Tibial nerve (tissue), 4 donors: ENCODE measurements around the gene DYNC1LI1. TPM values are rescaled to one million over a fixed set of nuclear protein-coding genes. Genes with fewer than 3 reads are reported as not detected.

ENCODE experiments used
- DNase-seq, 2 donors: peaks; one replicate each; pipeline ENCODE4 v3.0.0-alpha.2; 2019; ENCODE audit warnings: low spot score in 2 of 2
- H3K27ac ChIP-seq, 4 donors: fragments of 200-600 bp; sonication (generic) in 3 of 4; one replicate each; pipeline ENCODE4 v1.5.1; 2017 to 2019; ENCODE audit warnings: mild to moderate bottlenecking in 1 of 4
- H3K27me3 ChIP-seq, 2 donors: fragments of 200-600 bp; sonication (generic) in 1 of 2; one replicate each; pipeline versions ENCODE4 v1.5.1 to v1.6.0; 2017 to 2019
- H3K36me3 ChIP-seq, 3 donors: fragments of 200-600 bp; sonication (generic); one replicate each; pipeline ENCODE4 v1.5.1; 2018 to 2019
- H3K4me1 ChIP-seq, 4 donors: fragments of 200-600 bp; sonication (generic) in 3 of 4; one replicate each; pipeline ENCODE4 v1.5.1; 2017 to 2019
- H3K4me3 ChIP-seq, 4 donors: fragments of 200-600 bp; sonication (generic) in 3 of 4; one replicate each; pipeline ENCODE4 v1.5.1; 2017 to 2019; ENCODE audit warnings: mild to moderate bottlenecking in 1 of 4, moderate library complexity in 1 of 4
- H3K9me3 ChIP-seq, 4 donors: fragments of 200-600 bp; sonication (generic) in 3 of 4; one replicate each; pipeline ENCODE4 v1.5.1; 2017 to 2019
- EP300 ChIP-seq, 2 donors: sonication (generic); formaldehyde crosslinking; IDR thresholded peaks; one replicate each; pipeline ENCODE4 v1.6.1; 2017; ENCODE audit warnings: antibody characterized with exemption in 2 of 2, mild to moderate bottlenecking in 1 of 2
- POLR2A ChIP-seq, 2 donors: fragments of 450-650 bp; IDR thresholded peaks; one replicate each; pipeline ENCODE4 v1.6.1; 2017; ENCODE audit warnings: antibody characterized with exemption in 2 of 2, mild to moderate bottlenecking in 2 of 2, moderate library complexity in 2 of 2
- WGBS, 2 donors: methylation state at CpG; one replicate each; pipeline ENCODE4 v1.1.5; 2018; 5-methylcytosine and 5-hydroxymethylcytosine counted together
- total RNA-seq, 4 donors: library from RNA; depleted of rRNA; stranded (reverse); fragments of >200 nt; gene quantifications; one replicate each; pipeline ENCODE4 v1.1.0, GENCODE V29; 2016
- TF ChIP-seq, protein P1 (sequence below), 5 experiments: fragments of 200-600 bp in 3 of 5; fragments of 450-650 bp in 2 of 5; sonication (generic) in 3 of 5; IDR thresholded peaks; one replicate each; pipeline ENCODE4 v1.5.1; 2016 to 2019; ENCODE audit warnings: antibody characterized with exemption in 5 of 5, mild to moderate bottlenecking in 3 of 5, moderate library complexity in 2 of 5

The DYNC1LI1 gene
- 10 to 100 TPM; 19.0 to 39.6 (median 23.9) TPM for total RNA-seq

DNA sequence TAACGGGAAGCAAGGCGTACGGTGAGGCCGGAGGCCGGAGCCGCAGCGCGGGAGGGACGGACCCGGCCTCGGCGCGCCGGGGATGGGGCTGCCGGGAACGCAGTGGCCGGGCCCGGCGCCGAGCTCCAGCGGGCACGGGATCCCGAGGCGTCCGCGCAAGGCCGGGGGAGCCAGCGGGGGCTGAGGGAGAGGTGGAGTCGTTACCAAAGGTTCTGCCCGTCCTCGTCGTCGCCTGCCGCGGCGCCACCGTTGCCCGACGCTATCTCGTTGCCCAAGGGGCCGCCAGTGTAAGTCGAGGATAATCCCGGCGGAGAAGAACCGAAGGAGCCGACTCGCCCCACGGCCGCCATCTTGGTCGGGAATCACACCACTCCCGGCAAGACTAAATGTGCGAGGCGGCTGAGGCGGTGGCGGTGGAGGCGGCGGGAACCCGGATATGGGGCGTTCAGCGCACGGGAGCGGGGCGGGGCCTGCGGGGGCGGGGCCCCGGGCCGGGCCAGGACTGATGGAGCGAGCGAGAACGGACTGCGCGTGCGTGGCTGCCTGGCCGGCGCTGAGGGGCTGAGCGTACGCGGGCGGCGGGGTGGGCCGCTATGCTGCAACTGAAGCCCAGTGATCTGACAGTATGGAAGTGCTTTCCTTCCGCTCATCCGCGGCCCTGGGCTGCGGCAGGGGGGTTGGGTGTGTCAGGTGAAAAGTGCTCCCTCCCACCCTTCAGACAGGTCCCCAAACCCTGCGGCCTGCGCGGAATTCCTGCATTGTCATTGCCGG is at the start of gene DYNC1LI1:
Gene DYNC1LI1 (minus strand): TSS at position 438 of the 771 bp plus-strand sequence. CDS start 88 bp downstream, at position 350.
- 0% methylated on average over 40 to 78 of the region's 89 CpGs for WGBS, 2 donors
- H3K4me3 ChIP-seq = peak within 1 kb of the TSS; percentile 52 to 95 (median 76)
- H3K4me1 ChIP-seq = peaks cover 0 to 36% (median 6%) of the 10 kb centered on the region in 4 donors
- TF ChIP-seq, protein P1, sequence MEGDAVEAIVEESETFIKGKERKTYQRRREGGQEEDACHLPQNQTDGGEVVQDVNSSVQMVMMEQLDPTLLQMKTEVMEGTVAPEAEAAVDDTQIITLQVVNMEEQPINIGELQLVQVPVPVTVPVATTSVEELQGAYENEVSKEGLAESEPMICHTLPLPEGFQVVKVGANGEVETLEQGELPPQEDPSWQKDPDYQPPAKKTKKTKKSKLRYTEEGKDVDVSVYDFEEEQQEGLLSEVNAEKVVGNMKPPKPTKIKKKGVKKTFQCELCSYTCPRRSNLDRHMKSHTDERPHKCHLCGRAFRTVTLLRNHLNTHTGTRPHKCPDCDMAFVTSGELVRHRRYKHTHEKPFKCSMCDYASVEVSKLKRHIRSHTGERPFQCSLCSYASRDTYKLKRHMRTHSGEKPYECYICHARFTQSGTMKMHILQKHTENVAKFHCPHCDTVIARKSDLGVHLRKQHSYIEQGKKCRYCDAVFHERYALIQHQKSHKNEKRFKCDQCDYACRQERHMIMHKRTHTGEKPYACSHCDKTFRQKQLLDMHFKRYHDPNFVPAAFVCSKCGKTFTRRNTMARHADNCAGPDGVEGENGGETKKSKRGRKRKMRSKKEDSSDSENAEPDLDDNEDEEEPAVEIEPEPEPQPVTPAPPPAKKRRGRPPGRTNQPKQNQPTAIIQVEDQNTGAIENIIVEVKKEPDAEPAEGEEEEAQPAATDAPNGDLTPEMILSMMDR (IDR thresholded peaks at IDR 0.05) = peak in 1 of 5 experiments; percentile 18
- TF ChIP-seq POLR2A (IDR thresholded peaks at IDR 0.05) (peak in 1 of 2 donors; percentile 74), EP300 (IDR thresholded peaks at IDR 0.05) (peak in 1 of 2 donors; percentile 93)
- H3K27ac ChIP-seq = peak within 1 kb of the TSS; percentile 91 to 98 (median 93)
- no peaks in the 10 kb centered on the region for H3K9me3 ChIP-seq
- peaks cover 0 to 10% (median 0%) of the 10 kb centered on the region in 3 donors for H3K36me3 ChIP-seq
- DNase-seq = peak; percentile 88
- H3K27me3 ChIP-seq = no peaks in the 10 kb centered on the region

DNA sequence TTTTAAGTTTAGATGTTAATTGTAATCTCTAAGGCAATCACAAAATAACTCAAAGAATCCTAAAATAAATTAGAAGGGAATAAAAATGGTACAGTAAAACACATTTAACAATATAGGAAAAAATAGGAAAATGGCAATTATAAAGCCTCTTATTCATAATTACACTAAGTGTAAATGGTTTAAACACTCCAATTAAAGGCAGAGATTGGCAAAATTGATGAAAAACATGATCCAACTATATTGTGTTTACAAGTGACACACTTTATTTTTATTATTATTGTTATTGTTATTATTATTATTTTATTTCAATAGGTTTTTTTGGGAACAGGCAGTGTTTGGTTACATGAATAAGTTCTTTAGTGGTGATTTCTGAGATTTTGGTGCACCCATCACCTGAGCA is 48.7 kb upstream of the DYNC1LI1 start:
- no peaks in the 10 kb centered on the region for H3K27me3 ChIP-seq
- no peak for DNase-seq
- no peak overlapping the region for H3K4me3 ChIP-seq
- no peaks in the 10 kb centered on the region for H3K4me1 ChIP-seq
- no peak for TF ChIP-seq POLR2A (IDR thresholded peaks at IDR 0.05)
- TF ChIP-seq, protein P1 (IDR thresholded peaks at IDR 0.05) = no peak
- TF ChIP-seq EP300 (IDR thresholded peaks at IDR 0.05) = no peak
- H3K27ac ChIP-seq = no peak overlapping the region
- no peaks in the 10 kb centered on the region for H3K36me3 ChIP-seq
- H3K9me3 ChIP-seq = peaks cover 0 to 10% (median 0%) of the 10 kb centered on the region in 4 donors

DNA sequence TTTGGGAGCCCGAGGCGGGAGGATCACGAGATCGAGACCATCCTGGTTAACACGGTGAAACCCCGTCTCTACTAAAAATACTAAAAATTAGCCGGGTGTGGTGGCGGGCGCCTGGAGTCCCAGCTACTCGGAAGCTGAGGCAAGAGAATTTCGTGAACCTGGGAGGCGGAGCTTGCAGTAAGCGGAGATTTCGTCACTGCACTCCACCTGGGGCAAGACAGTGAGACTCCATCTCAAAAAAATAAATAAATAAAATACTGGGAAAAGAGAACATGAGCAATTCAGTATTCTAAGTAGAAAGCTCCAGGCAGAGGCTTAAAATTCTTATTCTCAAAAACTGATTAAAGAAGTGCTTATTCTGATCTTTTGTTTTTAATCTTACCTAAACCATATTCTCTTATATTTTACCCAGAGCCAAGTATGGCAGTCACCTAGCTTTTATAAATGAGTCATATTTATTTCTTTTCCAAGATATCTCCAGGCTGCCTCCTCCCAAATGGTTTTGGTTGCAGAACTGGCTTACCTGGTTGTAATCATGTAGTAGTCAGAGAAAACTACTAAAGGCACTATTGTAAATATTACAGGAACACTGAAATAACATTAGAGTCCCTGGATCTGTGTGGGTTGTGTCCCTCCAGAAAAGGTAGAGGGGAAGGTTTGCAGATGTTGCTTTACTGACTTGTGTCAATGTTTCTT is 45.8 kb upstream of the DYNC1LI1 start:
- H3K27ac ChIP-seq = no peak overlapping the region
- H3K27me3 ChIP-seq = no peaks in the 10 kb centered on the region
- TF ChIP-seq POLR2A (IDR thresholded peaks at IDR 0.05) (no peak), EP300 (IDR thresholded peaks at IDR 0.05) (no peak)
- TF ChIP-seq, protein P1 (IDR thresholded peaks at IDR 0.05) = no peak
- H3K36me3 ChIP-seq = no peaks in the 10 kb centered on the region
- WGBS, 2 donors = 88 to 94% methylated on average over 14 of the region's 14 CpGs
- no peak overlapping the region for H3K4me3 ChIP-seq
- H3K9me3 ChIP-seq = peaks cover 0 to 10% (median 0%) of the 10 kb centered on the region in 4 donors
- H3K4me1 ChIP-seq = no peaks in the 10 kb centered on the region
- DNase-seq = no peak

DNA sequence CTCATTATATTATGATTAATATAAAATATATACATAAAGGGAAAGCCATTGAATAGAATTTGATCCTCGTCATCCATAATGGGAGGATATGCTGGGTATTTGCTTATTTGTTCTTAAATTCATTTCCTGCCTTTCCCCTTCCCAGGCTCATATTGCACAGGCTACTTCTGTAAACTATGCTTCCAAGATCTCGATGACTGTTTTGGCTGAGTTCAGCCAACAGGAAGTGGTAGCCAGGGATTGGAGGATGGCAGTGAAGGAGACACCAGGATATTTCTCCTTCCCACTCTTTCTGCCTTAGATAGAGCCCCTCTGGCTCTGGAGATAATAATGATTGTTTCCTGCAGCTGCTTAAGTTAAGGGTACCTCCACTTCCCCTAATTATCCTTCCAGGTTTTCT is 44.3 kb upstream of the DYNC1LI1 start:
- Histone ChIP-seq H3K27ac (no peak overlapping the region), H3K36me3 (no peaks in the 10 kb centered on the region), H3K9me3 (peaks cover 0 to 7% (median 0%) of the 10 kb centered on the region in 4 donors), H3K27me3 (no peaks in the 10 kb centered on the region), H3K4me1 (no peaks in the 10 kb centered on the region), H3K4me3 (no peak overlapping the region)
- DNase-seq = no peak
- TF ChIP-seq POLR2A (IDR thresholded peaks at IDR 0.05) = no peak
- TF ChIP-seq, protein P1 (IDR thresholded peaks at IDR 0.05) = no peak
- no peak for TF ChIP-seq EP300 (IDR thresholded peaks at IDR 0.05)
- WGBS, 2 donors = 30% methylated on average over 2 of the region's 2 CpGs

DNA sequence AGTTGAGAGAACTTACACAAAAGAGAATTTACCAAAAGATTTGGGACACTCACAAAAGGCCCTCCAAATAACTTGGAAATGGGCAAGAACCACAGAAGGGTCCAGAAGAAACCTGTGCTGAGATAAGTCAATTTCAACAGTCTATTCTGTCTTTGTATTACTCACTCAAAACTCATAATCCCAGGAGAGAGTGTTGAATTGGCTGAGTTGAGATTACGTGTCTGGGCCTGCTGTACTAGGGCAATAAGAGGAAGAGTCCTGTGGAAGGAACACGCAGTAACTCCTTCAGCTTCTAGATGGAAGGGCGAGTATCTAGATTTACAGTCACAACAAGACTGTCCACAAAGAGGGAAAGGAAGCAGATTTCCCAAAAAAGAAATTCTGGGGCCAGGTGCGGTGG is 42.5 kb upstream of the DYNC1LI1 start:
- Histone ChIP-seq H3K27me3 (no peaks in the 10 kb centered on the region), H3K4me3 (no peak overlapping the region), H3K36me3 (no peaks in the 10 kb centered on the region), H3K9me3 (no peaks in the 10 kb centered on the region), H3K27ac (no peak overlapping the region), H3K4me1 (no peaks in the 10 kb centered on the region)
- no peak for DNase-seq
- TF ChIP-seq EP300 (IDR thresholded peaks at IDR 0.05) (no peak), POLR2A (IDR thresholded peaks at IDR 0.05) (no peak)
- TF ChIP-seq, protein P1 (IDR thresholded peaks at IDR 0.05) = no peak
- 91 to 95% methylated on average over 4 of the region's 4 CpGs for WGBS, 2 donors
